Activated T-helper 1 cell treated with anti-CD3 and anti-CD28 coated beads, Interleukin-12 subunit alpha, Interleukin-12 subunit beta, Interleukin-2, Interleukin-4 antibody, amounts not matched to agents 30 ng/mL and 10 ng/mL and 1 ng/mL, durations not matched to agents 14 hours and 24 hours and 36 hours (primary cell): ENCODE data around the gene POTEF. TPM values are rescaled to one million over a fixed set of nuclear protein-coding genes. Genes with fewer than 3 reads are reported as not detected.
"Not testable (repeated sequence)": the region's sequence is repeated elsewhere in the genome, so short reads cannot be mapped to it uniquely, and the experiment has no call there.

Source experiments
- DNase-seq: peaks from one replicate; pipeline ENCODE4 v3.0.0; 2021; ENCODE audit warnings: low spot score
- H3K27ac Mint-ChIP-seq: one replicate; pipeline ENCODE4 v1.8.0; 2021; ENCODE audit warnings: mild to moderate bottlenecking, mixed read lengths
- H3K27me3 Mint-ChIP-seq: one replicate; pipeline ENCODE4 v1.8.0; 2022; ENCODE audit warnings: mild to moderate bottlenecking, moderate library complexity, mixed read lengths; ENCODE audit not compliant: insufficient read depth
- H3K36me3 Mint-ChIP-seq: one replicate; pipeline ENCODE4 v1.8.0; 2021; ENCODE audit warnings: low read depth, mixed read lengths
- H3K4me1 Mint-ChIP-seq: one replicate; pipeline ENCODE4 v1.8.0; 2021; ENCODE audit warnings: low read depth, mixed read lengths
- H3K4me3 Mint-ChIP-seq: one replicate; pipeline ENCODE4 v1.8.0; 2021; ENCODE audit warnings: mild to moderate bottlenecking, moderate library complexity, mixed read lengths
- H3K9me3 Mint-ChIP-seq: one replicate; pipeline ENCODE4 v1.8.0; 2021; ENCODE audit warnings: mixed read lengths
- intact Hi-C: fragments of 100-400 bp; cut with micrococcal nuclease; formaldehyde crosslinking; loops from one replicate; pipeline ENCODE4 v1.15.1; 2024
- total RNA-seq: library from RNA; stranded (reverse); gene quantifications from 2 replicates; pipeline ENCODE4 v1.2.3, GENCODE V29; 2022

POTEF gene
- not detected in 2 replicates for total RNA-seq

GRCh38 chr2:130129120-130129829, at the start of gene POTEF:
TSS of gene POTEF (minus strand) at chr2:130129222. CDS start at chr2:130120515, 8,707 bp downstream.
- H3K36me3 Mint-ChIP-seq, H3K27ac Mint-ChIP-seq, intact Hi-C loops, H3K4me1 Mint-ChIP-seq, H3K4me3 Mint-ChIP-seq, DNase-seq, H3K27me3 Mint-ChIP-seq, H3K9me3 Mint-ChIP-seq: not testable (repeated sequence)

- peaks cover 17% of the 10 kb centered on the region for H3K36me3 Mint-ChIP-seq
- H3K9me3 Mint-ChIP-seq, H3K4me1 Mint-ChIP-seq, H3K4me3 Mint-ChIP-seq, DNase-seq, intact Hi-C loops, H3K27me3 Mint-ChIP-seq, H3K27ac Mint-ChIP-seq: not testable (repeated sequence)
Measured at GRCh38 chr2:130174866-130175265, 45.8 kb upstream of the POTEF start.

- Mint-ChIP-seq H3K27me3 (no peaks in the 10 kb centered on the region), H3K9me3 (no peaks in the 10 kb centered on the region), H3K4me3 (no peak overlapping the region), H3K4me1 (peaks cover 15% of the 10 kb centered on the region), H3K27ac (no peak overlapping the region), H3K36me3 (peaks cover 30% of the 10 kb centered on the region)
- DNase-seq: no peak
- intact Hi-C loops: no loop called here
Measured at GRCh38 chr2:130169896-130170295, 40.9 kb upstream of the POTEF start.

GRCh38 chr2:130169163-130169562, 40.1 kb upstream of the POTEF start:
- H3K4me1 Mint-ChIP-seq: peaks cover 15% of the 10 kb centered on the region
- H3K9me3 Mint-ChIP-seq, DNase-seq, intact Hi-C loops, H3K27me3 Mint-ChIP-seq, H3K4me3 Mint-ChIP-seq: not testable (repeated sequence)
- peak overlapping the region; percentile 77 for H3K27ac Mint-ChIP-seq
- peaks cover 34% of the 10 kb centered on the region for H3K36me3 Mint-ChIP-seq

- H3K9me3 Mint-ChIP-seq, intact Hi-C loops, H3K27me3 Mint-ChIP-seq, H3K27ac Mint-ChIP-seq, H3K4me3 Mint-ChIP-seq, DNase-seq: not testable (repeated sequence)
- Mint-ChIP-seq H3K36me3 (peaks cover 36% of the 10 kb centered on the region), H3K4me1 (peaks cover 15% of the 10 kb centered on the region)
Measured at GRCh38 chr2:130166611-130167010, 37.6 kb upstream of the POTEF start.

- Mint-ChIP-seq H3K9me3 (no peaks in the 10 kb centered on the region), H3K27ac (no peak overlapping the region), H3K4me1 (peaks cover 15% of the 10 kb centered on the region), H3K36me3 (peaks cover 35% of the 10 kb centered on the region), H3K27me3 (no peaks in the 10 kb centered on the region), H3K4me3 (no peak overlapping the region)
- DNase-seq: no peak
- intact Hi-C loops: no loop called here
Measured at GRCh38 chr2:130165293-130166016, 36.4 kb upstream of the POTEF start.

- intact Hi-C loops: no loop called here
- H3K36me3 Mint-ChIP-seq: peaks cover 28% of the 10 kb centered on the region
- H3K27me3 Mint-ChIP-seq: no peaks in the 10 kb centered on the region
- no peak overlapping the region for H3K27ac Mint-ChIP-seq
- no peaks in the 10 kb centered on the region for H3K9me3 Mint-ChIP-seq
- no peak for DNase-seq
- no peak overlapping the region for H3K4me3 Mint-ChIP-seq
- peaks cover 7% of the 10 kb centered on the region for H3K4me1 Mint-ChIP-seq
Measured at GRCh38 chr2:130162968-130163367, 33.9 kb upstream of the POTEF start.

GRCh38 chr2:130162486-130162885, 33.5 kb upstream of the POTEF start:
- H3K36me3 Mint-ChIP-seq: peaks cover 25% of the 10 kb centered on the region
- H3K9me3 Mint-ChIP-seq, H3K27me3 Mint-ChIP-seq, H3K27ac Mint-ChIP-seq, intact Hi-C loops, H3K4me3 Mint-ChIP-seq, H3K4me1 Mint-ChIP-seq, DNase-seq: not testable (repeated sequence)

GRCh38 chr2:130160838-130161705, 32.0 kb upstream of the POTEF start:
- H3K27me3 Mint-ChIP-seq, H3K4me1 Mint-ChIP-seq, DNase-seq, H3K9me3 Mint-ChIP-seq, H3K4me3 Mint-ChIP-seq, intact Hi-C loops: not testable (repeated sequence)
- peaks cover 15% of the 10 kb centered on the region for H3K36me3 Mint-ChIP-seq
- peak overlapping the region; percentile 61 for H3K27ac Mint-ChIP-seq

- Mint-ChIP-seq H3K36me3 (peaks cover 10% of the 10 kb centered on the region), H3K27ac (no peak overlapping the region), H3K9me3 (no peaks in the 10 kb centered on the region), H3K4me3 (no peak overlapping the region), H3K27me3 (no peaks in the 10 kb centered on the region), H3K4me1 (peaks cover 8% of the 10 kb centered on the region)
- intact Hi-C loops: no loop called here
- DNase-seq: no peak
Measured at GRCh38 chr2:130160131-130160530, 31.1 kb upstream of the POTEF start.

GRCh38 chr2:130159376-130159775, 30.4 kb upstream of the POTEF start:
- H3K9me3 Mint-ChIP-seq, intact Hi-C loops, H3K27ac Mint-ChIP-seq: not testable (repeated sequence)

GRCh38 chr2:130158631-130159030, 29.6 kb upstream of the POTEF start:
- no peak overlapping the region for H3K4me3 Mint-ChIP-seq
- H3K9me3 Mint-ChIP-seq: no peaks in the 10 kb centered on the region
- intact Hi-C loops: no loop called here
- DNase-seq: no peak
- H3K36me3 Mint-ChIP-seq: peaks cover 5% of the 10 kb centered on the region
- peak overlapping the region; percentile 78 for H3K27ac Mint-ChIP-seq
- H3K27me3 Mint-ChIP-seq: no peaks in the 10 kb centered on the region
- peaks cover 8% of the 10 kb centered on the region for H3K4me1 Mint-ChIP-seq

More at GRCh38 chr2:130159376-130159775, 30.4 kb upstream of the POTEF start:
- not testable (repeated sequence) for DNase-seq, H3K27me3 Mint-ChIP-seq, H3K36me3 Mint-ChIP-seq, H3K4me1 Mint-ChIP-seq, H3K4me3 Mint-ChIP-seq
